ENCODE results near the gene XKR8.

Gene XKR8

GRCh38 chr1:27959792-27960603 is at the start of gene XKR8:
Gene XKR8 (plus strand): TSS chr1:27959973. CDS start chr1:27960070, 97 bp downstream.
- DNase-seq (ENCODE audit: low read depth, low spot score), result peak; percentile 93

- DNase-seq (ENCODE audit: low read depth, low spot score), result no peak
Measured at GRCh38 chr1:27912429-27912828, 47.3 kb upstream of the XKR8 start.

GRCh38 chr1:27915082-27915575 is 44.6 kb upstream of the XKR8 start:
- DNase-seq (ENCODE audit: low read depth, low spot score), result no peak

- no peak for DNase-seq (ENCODE audit: low read depth, low spot score)
Measured at GRCh38 chr1:27922272-27922671, 37.5 kb upstream of the XKR8 start.

- DNase-seq (ENCODE audit: low read depth, low spot score), result peak; percentile 24
Measured at GRCh38 chr1:27928216-27928954, 31.4 kb upstream of the XKR8 start.

- no peak for DNase-seq (ENCODE audit: low read depth, low spot score)
Measured at GRCh38 chr1:27931184-27931583, 28.6 kb upstream of the XKR8 start.

- DNase-seq (ENCODE audit: low read depth, low spot score), result no peak
Measured at GRCh38 chr1:27931759-27932158, 28.0 kb upstream of the XKR8 start.

- DNase-seq (ENCODE audit: low read depth, low spot score), result peak; percentile 50
Measured at GRCh38 chr1:27934818-27935549, 24.8 kb upstream of the XKR8 start, which contains the start of gene SMPDL3B. Gene SMPDL3B (plus strand): TSS chr1:27935000. CDS start chr1:27935184, 184 bp downstream.

- DNase-seq (ENCODE audit: low read depth, low spot score), result no peak
Measured at GRCh38 chr1:27935721-27936120, 24.1 kb upstream of the XKR8 start.

- no peak for DNase-seq (ENCODE audit: low read depth, low spot score)
Measured at GRCh38 chr1:27936370-27936769, 23.4 kb upstream of the XKR8 start.

- no peak for DNase-seq (ENCODE audit: low read depth, low spot score)
Measured at GRCh38 chr1:27937524-27937836, 22.3 kb upstream of the XKR8 start.

- no peak for DNase-seq (ENCODE audit: low read depth, low spot score)
Measured at GRCh38 chr1:27938488-27938887, 21.3 kb upstream of the XKR8 start.

- peak; percentile 14 for DNase-seq (ENCODE audit: low read depth, low spot score)
Measured at GRCh38 chr1:27940297-27940696, 19.5 kb upstream of the XKR8 start.

GRCh38 chr1:27940870-27941560 is 18.8 kb upstream of the XKR8 start:
- no peak for DNase-seq (ENCODE audit: low read depth, low spot score)

- DNase-seq (ENCODE audit: low read depth, low spot score), result no peak
Measured at GRCh38 chr1:27941671-27942540, 17.9 kb upstream of the XKR8 start.

GRCh38 chr1:27945020-27945419 is 14.8 kb upstream of the XKR8 start:
- DNase-seq (ENCODE audit: low read depth, low spot score), result no peak

GRCh38 chr1:27949027-27949426 is 10.7 kb upstream of the XKR8 start:
- DNase-seq (ENCODE audit: low read depth, low spot score), result no peak

GRCh38 chr1:27951396-27951795 is 8.4 kb upstream of the XKR8 start:
- DNase-seq (ENCODE audit: low read depth, low spot score), result no peak

- DNase-seq (ENCODE audit: low read depth, low spot score), result no peak
Measured at GRCh38 chr1:27952147-27952546, 7.6 kb upstream of the XKR8 start.

GRCh38 chr1:27954186-27954585 is 5.6 kb upstream of the XKR8 start:
- no peak for DNase-seq (ENCODE audit: low read depth, low spot score)

GRCh38 chr1:27955076-27955475 is 4.7 kb upstream of the XKR8 start:
- DNase-seq (ENCODE audit: low read depth, low spot score), result no peak

Measured in astrocyte of the hippocampus (primary cell).